ENCODE data around the gene FOXE3.

DNA sequence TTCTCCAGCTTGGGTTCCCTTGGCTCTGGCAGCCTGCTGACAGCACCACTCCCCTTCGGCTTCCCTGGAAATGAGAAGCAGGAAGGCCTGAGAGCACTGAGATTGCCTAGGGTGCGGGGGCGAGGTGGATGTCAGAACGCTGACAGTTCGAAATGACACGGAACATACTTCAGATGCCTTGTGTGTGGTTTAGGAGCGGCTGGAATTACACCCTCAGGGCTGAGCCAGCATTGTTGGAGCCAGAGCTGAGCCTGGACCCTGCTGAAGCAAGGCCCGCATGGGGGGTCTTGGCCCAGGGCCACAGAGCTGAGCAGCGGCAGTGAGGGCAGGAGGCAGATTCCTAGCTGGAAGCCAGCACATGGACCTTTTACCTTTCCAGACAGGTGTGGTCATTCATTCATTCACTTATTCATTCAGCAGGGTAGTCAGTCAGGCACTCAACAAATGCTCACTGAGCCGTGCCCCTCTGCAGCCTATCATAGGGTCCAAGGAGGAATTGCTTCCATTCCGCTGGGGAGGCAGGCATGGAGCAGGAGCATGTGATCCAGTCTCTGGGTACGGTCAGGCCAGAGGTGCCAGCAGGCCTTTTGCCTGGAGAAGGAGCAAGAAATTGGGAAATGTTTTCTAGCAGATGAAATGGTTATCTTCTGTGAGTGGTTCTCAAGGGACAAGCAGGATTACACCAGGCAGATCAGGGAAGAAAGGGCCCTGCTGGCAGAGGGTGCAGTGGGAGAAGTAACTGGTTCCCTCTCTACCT lies 6.6 kb upstream of the FOXE3 start:
- TF ChIP-seq, protein P1, sequence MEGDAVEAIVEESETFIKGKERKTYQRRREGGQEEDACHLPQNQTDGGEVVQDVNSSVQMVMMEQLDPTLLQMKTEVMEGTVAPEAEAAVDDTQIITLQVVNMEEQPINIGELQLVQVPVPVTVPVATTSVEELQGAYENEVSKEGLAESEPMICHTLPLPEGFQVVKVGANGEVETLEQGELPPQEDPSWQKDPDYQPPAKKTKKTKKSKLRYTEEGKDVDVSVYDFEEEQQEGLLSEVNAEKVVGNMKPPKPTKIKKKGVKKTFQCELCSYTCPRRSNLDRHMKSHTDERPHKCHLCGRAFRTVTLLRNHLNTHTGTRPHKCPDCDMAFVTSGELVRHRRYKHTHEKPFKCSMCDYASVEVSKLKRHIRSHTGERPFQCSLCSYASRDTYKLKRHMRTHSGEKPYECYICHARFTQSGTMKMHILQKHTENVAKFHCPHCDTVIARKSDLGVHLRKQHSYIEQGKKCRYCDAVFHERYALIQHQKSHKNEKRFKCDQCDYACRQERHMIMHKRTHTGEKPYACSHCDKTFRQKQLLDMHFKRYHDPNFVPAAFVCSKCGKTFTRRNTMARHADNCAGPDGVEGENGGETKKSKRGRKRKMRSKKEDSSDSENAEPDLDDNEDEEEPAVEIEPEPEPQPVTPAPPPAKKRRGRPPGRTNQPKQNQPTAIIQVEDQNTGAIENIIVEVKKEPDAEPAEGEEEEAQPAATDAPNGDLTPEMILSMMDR (IDR thresholded peaks at IDR 0.05): no peak
- no peak for TF ChIP-seq POLR2AphosphoS5 (IDR thresholded peaks at IDR 0.05)
- TF ChIP-seq EP300 (IDR thresholded peaks at IDR 0.05): no peak
- no peak for TF ChIP-seq POLR2A (IDR thresholded peaks at IDR 0.05)
